HG02943 (cell line): ENCODE results near the gene IGF1R.
"Not testable (repeated sequence)": the region's sequence is repeated elsewhere in the genome, so short reads cannot be mapped to it uniquely, and the experiment has no call there.

ENCODE experiments used
- ATAC-seq: cut with Tn5 transposase; IDR thresholded peaks from one replicate; pipeline ENCODE4 v1.9.1; 2021; ENCODE audit warnings: mild to moderate bottlenecking, low read depth, moderate library complexity; ENCODE audit not compliant: unreplicated experiment

The IGF1R gene

GRCh38 chr15:99004998-99005974 is 356.9 kb downstream of the IGF1R start:
- ATAC-seq: not testable (repeated sequence)

- no peak for ATAC-seq
Observed at GRCh38 chr15:99006146-99006545, 357.8 kb downstream of the IGF1R start.

GRCh38 chr15:99006904-99007495 is 358.7 kb downstream of the IGF1R start:
- no peak for ATAC-seq

GRCh38 chr15:99009741-99010330 is 361.5 kb downstream of the IGF1R start:
- no peak for ATAC-seq

- ATAC-seq: no peak
Observed at GRCh38 chr15:99010768-99011167, 362.4 kb downstream of the IGF1R start.
